Measurements from ENCODE around the gene HERC6. TPM values are rescaled to one million over a fixed set of nuclear protein-coding genes. Genes with fewer than 3 reads are reported as not detected.

HERC6 gene
- total RNA-seq, 1 donor from 2014 or later: 14.5 TPM

DNA sequence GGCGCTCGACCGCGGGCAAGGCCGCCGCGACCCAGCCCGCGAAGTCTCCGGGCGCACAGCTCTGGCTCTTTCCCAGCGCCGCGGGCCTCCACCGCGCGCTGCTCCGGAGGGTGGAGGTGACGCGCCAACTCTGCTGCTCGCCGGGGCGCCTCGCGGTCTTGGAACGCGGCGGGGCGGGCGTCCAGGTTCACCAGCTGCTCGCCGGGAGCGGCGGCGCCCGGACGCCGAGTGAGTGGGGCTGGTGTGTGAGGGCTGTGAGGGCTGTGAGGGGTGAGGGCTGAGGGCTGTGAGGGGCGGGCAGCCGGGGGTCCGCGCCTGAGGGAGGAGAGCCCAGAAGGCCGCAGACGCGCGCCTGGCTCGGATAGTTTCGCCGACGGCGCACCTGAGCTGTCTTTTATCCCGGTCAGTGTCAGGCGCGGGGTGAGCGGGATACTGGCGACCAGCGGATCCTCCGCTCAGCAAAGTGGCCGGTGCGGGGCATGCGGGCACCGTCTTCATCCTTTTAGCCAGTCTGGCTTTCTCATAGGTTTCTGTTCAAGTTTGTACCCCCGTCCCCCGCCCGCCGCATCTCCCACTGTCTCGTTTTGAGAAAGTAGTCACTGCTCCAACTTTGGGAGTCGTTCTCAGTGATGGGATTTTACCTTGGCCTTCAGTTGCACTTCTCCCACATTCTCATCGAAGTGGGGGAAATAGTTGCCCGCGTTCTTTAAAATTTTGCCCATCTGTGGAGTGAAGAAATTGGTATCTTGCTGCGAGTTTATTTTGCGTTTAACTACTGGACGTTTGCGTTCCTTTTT, 78.9 kb downstream of the HERC6 start:
- intact Hi-C loops (cut with DNase I): no loop called here
- DNase-seq (ENCODE audit: extremely low spot score in 2 of 2): no peak

DNA sequence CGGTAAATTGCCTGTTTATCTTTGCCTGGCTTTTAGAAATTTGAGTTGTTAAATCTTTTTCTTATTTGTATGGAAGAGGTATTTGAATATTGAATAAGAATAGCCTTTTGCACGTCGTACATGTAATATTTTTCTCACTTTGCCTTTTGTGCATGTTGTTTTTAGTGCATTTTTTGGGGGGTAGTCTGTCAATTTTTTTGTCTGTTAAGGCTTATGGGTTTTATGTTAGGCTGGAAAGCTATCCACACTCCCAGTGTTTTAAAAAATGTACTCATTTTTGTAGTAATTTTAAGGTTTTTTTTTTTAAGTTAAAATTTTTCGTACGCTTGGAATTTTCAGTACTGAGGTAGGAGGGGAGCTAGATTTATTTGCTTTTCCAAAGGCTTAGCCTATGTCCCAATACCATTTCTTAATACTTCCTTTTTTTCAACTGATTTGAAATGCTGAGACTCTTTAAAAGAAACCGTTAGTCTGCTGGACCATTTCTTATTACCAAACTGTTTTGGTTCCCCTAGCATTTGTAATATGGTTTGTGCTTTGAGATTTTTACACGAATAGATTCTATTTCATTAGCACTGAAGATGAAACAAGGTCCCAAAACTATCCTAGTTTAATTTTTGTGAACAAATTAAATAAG, 79.6 kb downstream of the HERC6 start:
- Histone ChIP-seq H3K9me3 (no peaks in the 10 kb centered on the region), H3K36me3 (peaks cover 0 to 1% of the 10 kb centered on the region in 2 donors), H3K4me1 (peaks cover 25% of the 10 kb centered on the region), H3K4me3 (peak overlapping the region; percentile 68 to 73), H3K27me3 (no peaks in the 10 kb centered on the region), H3K27ac (peak overlapping the region; percentile 77)
- intact Hi-C loops (cut with DNase I): no loop called here
- DNase-seq (ENCODE audit: extremely low spot score in 2 of 2): no peak
- no peak for TF ChIP-seq POLR2A (IDR thresholded peaks at IDR 0.05)
- TF ChIP-seq, protein P1, sequence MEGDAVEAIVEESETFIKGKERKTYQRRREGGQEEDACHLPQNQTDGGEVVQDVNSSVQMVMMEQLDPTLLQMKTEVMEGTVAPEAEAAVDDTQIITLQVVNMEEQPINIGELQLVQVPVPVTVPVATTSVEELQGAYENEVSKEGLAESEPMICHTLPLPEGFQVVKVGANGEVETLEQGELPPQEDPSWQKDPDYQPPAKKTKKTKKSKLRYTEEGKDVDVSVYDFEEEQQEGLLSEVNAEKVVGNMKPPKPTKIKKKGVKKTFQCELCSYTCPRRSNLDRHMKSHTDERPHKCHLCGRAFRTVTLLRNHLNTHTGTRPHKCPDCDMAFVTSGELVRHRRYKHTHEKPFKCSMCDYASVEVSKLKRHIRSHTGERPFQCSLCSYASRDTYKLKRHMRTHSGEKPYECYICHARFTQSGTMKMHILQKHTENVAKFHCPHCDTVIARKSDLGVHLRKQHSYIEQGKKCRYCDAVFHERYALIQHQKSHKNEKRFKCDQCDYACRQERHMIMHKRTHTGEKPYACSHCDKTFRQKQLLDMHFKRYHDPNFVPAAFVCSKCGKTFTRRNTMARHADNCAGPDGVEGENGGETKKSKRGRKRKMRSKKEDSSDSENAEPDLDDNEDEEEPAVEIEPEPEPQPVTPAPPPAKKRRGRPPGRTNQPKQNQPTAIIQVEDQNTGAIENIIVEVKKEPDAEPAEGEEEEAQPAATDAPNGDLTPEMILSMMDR (IDR thresholded peaks at IDR 0.05): no peak
- TF ChIP-seq POLR2AphosphoS5 (IDR thresholded peaks at IDR 0.05; ENCODE audit: insufficient read depth in 1 of 2, low read depth in 1 of 2): no peak

More for the DNA sequence above, 78.9 kb downstream of the HERC6 start:
- peak overlapping the region; percentile 77 for H3K27ac ChIP-seq
- peak overlapping the region; percentile 68 to 73 for H3K4me3 ChIP-seq
- no peaks in the 10 kb centered on the region for H3K27me3 ChIP-seq
- H3K4me1 ChIP-seq: peaks cover 25% of the 10 kb centered on the region
- H3K9me3 ChIP-seq: no peaks in the 10 kb centered on the region
- no peaks in the 10 kb centered on the region for H3K36me3 ChIP-seq
- TF ChIP-seq POLR2AphosphoS5 (IDR thresholded peaks at IDR 0.05; ENCODE audit: insufficient read depth in 1 of 2, low read depth in 1 of 2): no peak

DNA sequence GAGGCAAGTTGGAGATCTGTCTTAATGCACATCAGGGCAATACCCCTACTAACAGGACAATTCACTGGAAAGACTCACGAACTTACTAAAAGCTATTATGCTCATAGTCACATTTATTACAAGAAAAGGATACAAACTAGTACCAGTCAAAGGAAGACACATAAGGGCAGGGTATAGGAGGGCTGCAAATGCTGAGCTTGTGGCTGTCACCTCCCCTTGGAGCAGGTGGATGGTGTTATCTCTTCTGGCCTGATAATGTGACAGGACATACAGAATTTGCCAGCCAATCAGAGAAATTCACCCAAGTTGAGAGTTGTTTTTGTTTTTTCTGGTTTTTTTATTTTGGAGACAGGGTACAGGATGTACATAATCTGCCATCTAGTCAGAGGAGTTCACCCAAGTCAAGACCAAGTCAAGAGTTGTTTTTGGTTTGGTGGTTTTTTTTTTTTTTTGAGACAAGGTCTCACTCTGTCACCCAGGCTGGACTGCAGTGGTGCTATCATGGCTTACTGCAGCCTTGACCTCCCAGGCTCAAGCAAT, 87.1 kb downstream of the HERC6 start:
- TF ChIP-seq, protein P1 (IDR thresholded peaks at IDR 0.05): no peak
- TF ChIP-seq POLR2AphosphoS5 (IDR thresholded peaks at IDR 0.05; ENCODE audit: insufficient read depth in 1 of 2, low read depth in 1 of 2) (no peak), POLR2A (IDR thresholded peaks at IDR 0.05) (no peak)
- DNase-seq (ENCODE audit: extremely low spot score in 2 of 2): no peak
- H3K27ac ChIP-seq: no peak overlapping the region
- H3K4me1 ChIP-seq: no peaks in the 10 kb centered on the region
- H3K4me3 ChIP-seq: no peak overlapping the region
- H3K36me3 ChIP-seq: peaks cover 0 to 30% of the 10 kb centered on the region in 2 donors
- no peaks in the 10 kb centered on the region for H3K9me3 ChIP-seq
- intact Hi-C loops (cut with DNase I): no loop called here
- H3K27me3 ChIP-seq: no peaks in the 10 kb centered on the region

DNA sequence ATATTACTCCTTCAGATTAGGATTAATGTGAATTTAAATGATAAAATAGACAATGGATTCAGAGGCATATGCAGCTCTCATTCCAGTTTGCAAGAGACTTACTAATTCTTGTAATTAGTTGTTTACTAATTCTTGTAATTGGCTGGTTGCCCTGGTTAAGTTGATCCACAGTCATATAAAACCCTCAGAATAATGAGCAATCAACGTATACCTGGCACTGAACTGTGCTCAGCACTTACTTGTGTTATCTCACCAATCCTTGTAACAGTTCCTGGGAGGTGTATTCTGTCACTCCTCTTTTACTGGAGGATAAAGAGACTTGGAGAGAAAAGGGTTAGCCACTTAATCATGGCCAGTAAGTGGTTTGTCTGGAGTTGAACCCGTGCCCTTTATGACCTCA, 88.7 kb downstream of the HERC6 start:
- no peak for TF ChIP-seq POLR2AphosphoS5 (IDR thresholded peaks at IDR 0.05; ENCODE audit: insufficient read depth in 1 of 2, low read depth in 1 of 2)
- no peak for TF ChIP-seq POLR2A (IDR thresholded peaks at IDR 0.05)
- TF ChIP-seq, protein P1 (IDR thresholded peaks at IDR 0.05): no peak
- Histone ChIP-seq H3K4me3 (no peak overlapping the region), H3K27me3 (no peaks in the 10 kb centered on the region), H3K36me3 (peaks cover 0 to 30% of the 10 kb centered on the region in 2 donors), H3K9me3 (no peaks in the 10 kb centered on the region), H3K4me1 (no peaks in the 10 kb centered on the region), H3K27ac (no peak overlapping the region)
- DNase-seq (ENCODE audit: extremely low spot score in 2 of 2): no peak
- intact Hi-C loops (cut with DNase I): no loop called here

DNA sequence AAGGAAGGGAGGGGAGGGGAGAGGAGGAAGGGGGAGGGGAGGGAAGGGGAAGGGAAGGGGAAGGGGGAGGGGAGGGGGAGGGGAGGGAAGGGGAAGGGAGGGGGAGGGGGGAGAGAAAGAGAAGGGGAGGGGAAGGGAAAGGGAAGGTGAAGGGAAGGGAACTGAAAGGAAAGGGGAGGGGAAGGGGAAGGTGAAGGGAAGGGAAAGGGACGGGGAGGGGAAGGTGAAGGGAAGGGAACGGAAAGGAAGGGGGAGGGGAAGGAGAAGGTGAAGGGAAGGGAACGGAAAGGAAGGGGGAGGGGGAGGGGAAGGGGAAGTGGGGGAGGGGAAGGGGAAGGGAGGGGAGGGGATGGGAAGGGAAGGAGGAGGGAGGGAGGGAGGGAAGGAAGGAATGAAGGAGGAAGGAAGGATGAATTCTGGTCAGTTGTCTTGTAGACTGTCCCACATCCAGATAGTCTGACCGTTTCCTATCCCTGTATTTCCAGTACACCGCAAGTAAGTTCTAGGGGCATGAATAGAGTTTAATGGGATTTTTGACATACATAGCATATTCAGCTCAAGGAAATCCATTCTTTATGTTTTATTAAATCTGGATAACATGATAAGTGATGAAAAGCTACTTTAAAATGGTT, 98.7 kb downstream of the HERC6 start:
- intact Hi-C loops (cut with DNase I): no loop called here
- no peak overlapping the region for H3K27ac ChIP-seq

More for the DNA sequence above, 98.7 kb downstream of the HERC6 start:
- no peaks in the 10 kb centered on the region for H3K4me1 ChIP-seq
- peaks cover 0 to 3% of the 10 kb centered on the region in 2 donors for H3K36me3 ChIP-seq
- H3K27me3 ChIP-seq: no peaks in the 10 kb centered on the region
- DNase-seq (ENCODE audit: extremely low spot score in 2 of 2): no peak
- TF ChIP-seq, protein P1 (IDR thresholded peaks at IDR 0.05): no peak
- TF ChIP-seq POLR2A (IDR thresholded peaks at IDR 0.05) (no peak), POLR2AphosphoS5 (IDR thresholded peaks at IDR 0.05; ENCODE audit: insufficient read depth in 1 of 2, low read depth in 1 of 2) (no peak)
- no peak overlapping the region for H3K4me3 ChIP-seq
- no peaks in the 10 kb centered on the region for H3K9me3 ChIP-seq
